HG02973 (cell line): ENCODE results near the gene AP4M1.

Source experiments
- ATAC-seq: cut with Tn5 transposase; IDR thresholded peaks from one replicate; pipeline ENCODE4 v1.9.1; 2021; ENCODE audit warnings: moderate library complexity; ENCODE audit not compliant: unreplicated experiment

The AP4M1 gene

DNA sequence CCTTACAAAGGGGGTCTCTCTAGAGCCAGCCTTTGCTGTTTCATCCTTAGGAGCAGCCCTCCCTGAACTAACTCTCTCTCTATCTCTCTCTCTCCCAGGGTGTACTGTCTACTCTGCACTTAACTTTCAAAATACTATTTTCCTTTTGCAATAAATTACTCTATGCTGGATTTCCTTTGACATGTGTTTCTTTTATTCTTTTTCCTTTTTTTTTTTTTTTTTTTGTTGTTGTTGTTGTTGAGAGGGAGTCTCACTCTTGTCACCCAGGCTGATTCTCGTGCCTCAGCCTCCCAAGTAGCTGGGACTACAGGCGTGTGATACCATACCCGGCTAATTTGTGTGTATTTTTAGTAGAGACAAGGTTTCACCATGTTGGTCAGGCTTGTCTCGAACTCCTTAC, 18.5 kb upstream of the AP4M1 start:
- ATAC-seq = no peak

DNA sequence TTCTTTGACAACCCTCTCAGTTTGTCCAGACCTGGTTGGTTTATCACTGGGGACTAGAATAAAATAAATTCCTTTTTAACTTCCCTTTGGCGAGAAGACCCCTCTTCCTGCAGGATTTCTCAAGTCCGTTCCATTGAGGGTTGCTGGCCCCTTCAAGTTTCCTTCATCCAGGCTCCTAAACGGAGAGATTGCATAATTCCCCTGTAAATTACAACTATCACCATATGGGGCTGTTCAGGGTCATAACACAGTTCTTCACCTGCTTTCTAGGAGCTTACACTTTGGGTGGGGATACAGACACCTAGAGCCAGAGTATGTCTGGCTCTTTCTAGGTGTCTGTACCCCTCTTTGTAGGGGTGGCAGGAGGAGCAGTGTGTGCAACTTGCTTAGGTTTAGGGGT, 15.9 kb upstream of the AP4M1 start:
- no peak for ATAC-seq

DNA sequence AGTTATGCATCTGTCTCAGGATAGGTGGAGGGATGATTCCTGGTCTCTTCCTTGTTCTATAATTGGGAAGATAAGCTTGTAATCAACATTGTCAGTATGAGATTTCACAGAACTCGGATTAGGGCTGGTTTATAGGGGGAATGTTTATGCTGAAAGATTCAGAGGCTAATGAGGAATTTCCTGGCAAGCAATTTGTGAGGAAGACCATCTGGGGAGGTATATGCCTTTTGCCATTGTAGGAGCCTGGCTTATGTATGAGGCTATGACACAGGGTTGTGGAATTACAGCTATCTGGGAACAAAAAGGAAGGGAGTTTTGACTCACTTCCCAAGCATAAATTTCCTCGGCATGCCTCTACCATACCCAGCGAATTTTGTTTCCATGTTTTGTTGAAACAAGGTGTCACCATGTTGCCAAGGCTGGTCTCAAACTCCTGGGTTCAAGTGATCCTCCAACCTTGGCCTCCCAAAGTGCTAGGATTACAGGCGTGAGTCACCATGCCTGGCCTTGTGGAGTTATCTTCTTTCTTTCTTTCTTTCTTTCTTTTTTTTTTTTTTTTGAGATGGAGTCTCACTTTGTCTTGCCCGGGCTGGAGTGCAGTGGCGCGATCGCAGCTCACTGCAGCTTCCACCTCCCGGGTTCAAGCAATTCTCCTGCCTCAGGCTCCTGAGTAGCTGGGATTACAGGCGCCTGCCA, 14.2 kb upstream of the AP4M1 start:
- ATAC-seq = no peak

DNA sequence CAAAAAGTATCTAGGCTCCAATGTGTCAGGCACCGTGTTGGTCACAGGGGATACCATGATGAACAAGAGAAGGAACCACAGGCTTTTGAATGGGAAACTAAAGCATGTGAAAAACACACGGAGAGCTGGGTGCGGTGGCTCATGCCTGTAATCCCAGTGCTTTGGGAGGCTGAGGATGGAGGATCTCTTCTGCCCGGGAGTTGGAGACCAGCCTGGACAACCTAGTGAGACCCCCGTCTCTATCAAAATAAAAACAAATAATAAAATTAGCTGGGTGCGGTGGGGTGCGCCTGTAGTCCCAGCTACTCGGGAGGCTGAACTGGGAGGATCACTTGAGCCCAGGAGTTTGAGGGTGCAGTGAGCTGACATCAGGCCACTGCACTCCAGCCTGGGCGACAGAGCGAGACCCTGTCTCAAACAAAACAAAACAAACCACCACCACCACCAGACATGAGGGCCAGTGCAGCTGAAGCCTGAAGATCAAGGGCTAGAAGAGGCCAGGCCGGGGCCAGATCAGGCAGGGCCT, 13.3 kb upstream of the AP4M1 start:
- no peak for ATAC-seq

GRCh38 chr7:100088621-100089457, 12.6 kb upstream of the AP4M1 start, which contains the start of gene COPS6:
TSS of gene COPS6 (plus strand) at chr7:100088969. CDS start at chr7:100088991, 22 bp downstream.
- peak; percentile 47 for ATAC-seq

DNA sequence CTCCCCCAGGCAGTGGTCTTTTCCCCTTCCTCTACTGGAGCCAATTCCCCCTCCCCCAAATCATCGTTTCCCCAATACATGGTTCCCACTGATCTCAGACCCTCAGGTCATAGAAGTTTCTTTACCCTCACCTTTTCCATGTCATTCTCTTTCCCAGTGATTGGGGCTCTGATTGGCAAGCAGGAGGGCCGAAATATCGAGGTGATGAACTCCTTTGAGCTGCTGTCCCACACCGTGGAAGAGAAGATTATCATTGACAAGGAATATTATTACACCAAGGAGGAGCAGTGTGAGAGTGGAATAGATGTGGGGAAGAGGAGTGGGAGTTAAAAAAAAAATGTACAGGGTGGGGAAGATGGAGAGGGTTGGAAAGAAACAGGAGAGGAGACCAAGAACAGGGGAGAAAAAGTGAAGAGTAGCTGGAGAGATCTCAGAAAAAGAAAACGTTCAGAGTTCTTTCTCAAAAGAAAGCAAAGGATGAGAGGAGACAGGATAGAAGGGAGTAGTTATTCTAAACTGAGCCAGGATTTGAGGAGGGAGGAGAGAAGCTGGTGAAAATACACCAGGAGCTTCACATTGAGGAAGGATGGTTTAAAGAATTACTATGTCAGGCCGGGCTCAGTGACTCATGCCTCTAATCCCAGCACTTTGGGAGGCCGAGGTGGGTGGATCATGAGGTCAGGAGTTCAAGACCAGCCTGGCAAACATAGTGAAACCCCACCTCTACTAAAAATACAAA, 11.8 kb upstream of the AP4M1 start:
- ATAC-seq = no peak

DNA sequence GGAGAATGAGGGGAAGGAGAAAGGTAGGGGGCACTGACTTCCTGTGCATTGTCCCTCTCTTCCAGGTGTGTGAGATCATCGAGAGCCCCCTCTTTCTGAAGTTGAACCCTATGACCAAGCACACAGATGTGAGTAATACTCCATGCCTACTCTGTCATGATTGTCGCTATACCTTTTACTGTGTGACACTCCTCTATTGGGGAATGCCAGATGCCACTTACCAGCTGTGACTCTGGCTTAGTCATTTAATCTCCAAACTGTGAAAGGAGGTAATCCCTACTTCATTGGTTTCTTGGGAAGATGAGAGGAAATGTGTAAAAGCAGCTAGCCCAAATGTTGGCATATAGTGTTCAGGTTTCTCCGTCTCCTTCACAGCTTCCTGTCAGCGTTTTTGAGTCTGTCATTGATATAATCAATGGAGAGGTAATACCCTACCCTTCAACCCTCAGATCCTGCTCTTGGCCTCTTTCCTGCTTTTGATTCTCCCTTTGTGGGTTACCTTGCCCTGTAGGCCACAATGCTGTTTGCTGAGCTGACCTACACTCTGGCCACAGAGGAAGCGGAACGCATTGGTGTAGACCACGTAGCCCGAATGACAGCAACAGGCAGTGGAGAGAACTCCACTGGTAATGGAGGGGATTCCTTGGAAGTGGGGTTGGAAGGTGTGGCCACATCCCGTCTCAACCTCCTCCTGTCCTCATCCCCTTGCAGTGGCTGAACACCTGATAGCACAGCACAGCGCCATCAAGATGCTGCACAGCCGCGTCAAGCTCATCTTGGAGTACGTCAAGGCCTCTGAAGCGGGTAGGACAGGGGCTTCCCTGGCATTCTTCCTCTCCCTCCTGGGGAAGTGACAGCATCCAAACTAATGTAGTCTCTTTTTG, 10.7 kb upstream of the AP4M1 start:
- no peak for ATAC-seq

GRCh38 chr7:100091411-100092181, 9.8 kb upstream of the AP4M1 start:
- ATAC-seq = no peak

DNA sequence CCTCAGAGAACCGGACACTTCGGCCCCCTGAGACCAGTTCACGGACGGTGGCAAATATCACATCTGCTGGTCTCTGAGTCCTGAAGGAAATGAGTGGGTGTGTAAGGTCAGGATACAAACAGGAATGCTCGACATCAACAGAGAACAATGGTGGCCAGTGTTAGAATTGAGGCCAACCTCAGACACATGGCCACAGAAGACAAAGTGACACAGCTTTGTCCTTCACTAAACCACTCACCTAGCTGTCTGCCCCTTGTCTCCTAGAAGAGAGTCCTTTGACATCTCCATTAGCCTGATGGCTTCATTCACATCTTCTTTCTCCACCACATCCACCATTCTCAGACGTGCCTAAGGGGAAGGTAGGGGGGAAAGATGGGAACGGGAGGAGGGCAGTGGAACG, 8.4 kb upstream of the AP4M1 start:
- no peak for ATAC-seq

DNA sequence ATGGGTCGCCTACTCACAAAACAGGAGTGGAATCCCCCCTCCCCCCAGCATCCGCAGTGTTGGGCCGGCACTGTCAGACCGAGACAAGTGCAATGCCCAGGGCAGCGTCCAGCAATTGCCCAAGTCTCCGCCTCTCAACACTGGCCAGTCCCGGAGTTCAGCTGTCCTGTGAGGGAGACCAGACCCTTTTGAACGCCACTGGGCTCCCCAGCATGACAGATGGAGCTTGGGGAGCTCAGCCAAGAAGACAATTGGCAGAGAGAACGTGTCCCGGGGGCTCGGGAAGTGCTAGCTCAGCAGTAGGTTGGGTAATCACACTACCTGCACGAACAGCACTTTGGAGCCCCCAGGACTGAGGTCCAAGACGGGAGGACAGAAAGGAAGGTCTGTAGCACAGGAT, 7.9 kb upstream of the AP4M1 start:
- no peak for ATAC-seq

- no peak for ATAC-seq
Measured at GRCh38 chr7:100093925-100094486, 7.4 kb upstream of the AP4M1 start.

GRCh38 chr7:100095289-100095688, 6.2 kb upstream of the AP4M1 start:
- ATAC-seq = no peak

DNA sequence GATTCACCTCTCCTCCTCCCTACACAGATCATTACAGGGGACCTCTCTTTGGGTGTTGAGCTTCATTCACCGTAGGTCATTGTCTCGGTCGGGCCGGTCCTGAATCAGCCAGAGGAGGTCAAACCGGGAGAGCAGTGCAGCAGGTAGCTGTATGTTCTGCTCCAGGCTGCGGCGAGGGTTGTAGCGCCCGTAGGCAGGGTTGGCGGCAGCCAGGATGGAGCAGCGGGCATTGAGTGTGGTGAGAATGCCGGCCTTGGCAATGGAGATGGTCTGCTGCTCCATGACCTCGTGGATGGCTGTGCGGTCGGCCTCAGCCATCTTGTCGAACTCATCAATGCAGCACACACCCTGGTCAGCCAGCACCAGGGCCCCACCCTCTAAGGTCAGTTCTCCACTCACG, 5.7 kb upstream of the AP4M1 start:
- no peak for ATAC-seq

DNA sequence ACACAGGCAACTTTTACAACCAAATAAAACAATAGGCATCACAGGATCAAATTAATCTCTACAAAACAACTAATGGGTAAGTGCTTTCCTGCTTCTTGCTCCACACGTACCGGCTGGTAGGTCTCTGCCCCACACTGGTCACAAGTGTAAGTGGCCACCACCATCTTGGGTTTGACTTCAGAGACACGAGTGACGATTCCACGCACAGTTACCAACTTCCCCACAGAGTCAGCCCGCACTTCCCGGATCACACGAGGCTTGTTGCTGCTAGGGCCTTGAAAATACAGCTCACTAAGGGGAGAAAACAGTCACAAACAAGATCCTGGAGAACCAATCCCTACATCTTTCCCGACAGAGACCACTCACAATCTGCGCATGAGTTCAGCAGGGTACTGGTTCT, 2.5 kb upstream of the AP4M1 start:
- no peak for ATAC-seq

GRCh38 chr7:100099452-100099851, 2.0 kb upstream of the AP4M1 start:
- no peak for ATAC-seq

- peak; percentile 55 for ATAC-seq
Measured at GRCh38 chr7:100100420-100101015, 925 bp upstream of the AP4M1 start.

DNA sequence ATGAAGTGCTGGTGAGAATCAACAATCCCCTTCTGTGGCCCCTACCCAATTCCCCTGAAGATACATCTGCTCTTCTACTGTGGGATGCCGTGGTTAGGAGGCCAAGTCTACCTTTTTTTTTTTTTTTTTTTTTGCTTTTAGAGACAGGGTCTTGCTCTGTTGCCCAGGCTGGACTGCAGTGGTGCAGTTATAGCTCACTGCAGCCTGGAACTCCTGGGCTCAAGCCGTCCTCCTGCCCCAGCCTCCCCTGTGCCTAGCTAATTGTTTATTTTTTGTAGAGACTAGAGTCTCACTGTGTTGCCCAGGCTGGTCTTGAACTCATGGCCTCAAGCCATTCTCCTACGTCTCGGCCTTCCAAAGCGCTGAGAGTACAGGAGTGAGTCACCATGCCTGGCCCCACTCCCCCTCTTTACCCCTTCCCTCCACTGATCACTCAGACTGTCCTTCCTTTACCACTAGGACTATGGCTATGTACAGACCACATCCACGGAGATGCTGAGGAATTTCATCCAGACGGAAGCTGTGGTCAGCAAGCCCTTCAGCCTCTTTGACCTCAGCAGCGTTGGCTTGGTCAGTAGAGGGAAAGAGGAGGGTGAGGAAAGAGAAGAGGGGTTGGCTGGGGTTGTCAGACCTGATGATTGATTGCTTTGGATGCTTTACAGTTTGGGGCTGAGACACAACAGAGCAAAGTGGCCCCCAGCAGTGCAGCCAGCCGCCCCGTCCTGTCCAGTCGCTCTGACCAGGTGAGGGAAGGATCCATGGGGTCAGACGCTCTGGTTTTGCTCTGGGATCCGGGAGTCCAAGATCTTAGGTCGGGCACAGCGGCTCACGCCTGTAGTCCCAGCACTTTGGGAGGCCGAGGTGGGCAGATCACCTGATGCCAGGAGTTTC, 1.8 kb downstream of the AP4M1 start:
- no peak for ATAC-seq

DNA sequence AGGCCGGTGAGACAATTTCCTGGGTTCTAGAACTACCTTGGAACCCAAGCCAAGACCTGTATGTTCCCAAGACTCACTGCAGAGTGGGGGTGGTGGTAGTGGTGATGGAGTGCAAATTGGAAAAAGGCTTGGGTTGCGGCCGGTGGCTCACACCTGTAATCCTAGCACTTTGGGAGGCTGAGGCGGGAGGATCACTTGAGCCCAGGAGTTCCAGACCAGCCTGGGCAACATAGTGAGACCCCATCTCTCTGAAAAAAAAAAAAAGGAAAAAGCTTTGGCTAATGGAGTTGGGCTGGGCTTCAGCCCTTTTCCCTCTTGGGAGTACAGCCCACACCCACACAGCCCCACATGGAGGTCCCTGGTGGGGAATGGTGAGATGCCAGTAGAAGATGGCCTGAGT, 4.1 kb downstream of the AP4M1 start:
- no peak for ATAC-seq
